Activated naive CD4-positive, alpha-beta T cell treated with anti-CD3 and anti-CD28 coated beads, Interleukin-2, amount 50 U/mL, for 72 hours (primary cell): ENCODE data around the gene BPIFA3. TPM values are rescaled to one million over a fixed set of nuclear protein-coding genes. Genes with fewer than 3 reads are reported as not detected.

Experiments used
- ATAC-seq, 2 donors: fragments of 150-1000 bp; cut with Tn5 transposase; 2 replicates each; pipeline ENCODE4 v1.10.0; 2021; ENCODE audit warnings: mild to moderate bottlenecking in 2 of 2, moderate library complexity in 2 of 2
- DNase-seq, 2 donors: peaks; one replicate each; pipeline ENCODE4 v3.0.0; 2021 to 2022; ENCODE audit warnings: low spot score in 2 of 2
- H3K27ac Mint-ChIP-seq, 2 donors: one replicate each; pipeline ENCODE4 v1.8.0; 2022; ENCODE audit warnings: mild to moderate bottlenecking in 2 of 2, mixed read lengths in 2 of 2
- H3K36me3 Mint-ChIP-seq, 2 donors: one replicate each; pipeline ENCODE4 v1.8.0; 2022; ENCODE audit warnings: mixed read lengths in 2 of 2
- H3K9me3 Mint-ChIP-seq, 2 donors: one replicate each; pipeline ENCODE4 v1.8.0; 2022; ENCODE audit warnings: mixed read lengths in 2 of 2
- total RNA-seq, 2 donors: library from RNA; stranded (reverse); gene quantifications; one replicate each; pipeline ENCODE4 v1.2.3, GENCODE V29; 2022

The BPIFA3 gene
- total RNA-seq, 2 donors from 2014 or later = not detected

- no peaks in the 10 kb centered on the region for H3K9me3 Mint-ChIP-seq
Observed at GRCh38 chr20:33199026-33199425, 18.1 kb upstream of the BPIFA3 start.

GRCh38 chr20:33202451-33202850 lies 14.7 kb upstream of the BPIFA3 start:
- Mint-ChIP-seq H3K9me3 (no peaks in the 10 kb centered on the region), H3K36me3 (no peaks in the 10 kb centered on the region), H3K27ac (no peak overlapping the region)
- no peak for DNase-seq
- ATAC-seq = no peak

More at GRCh38 chr20:33199026-33199425, 18.1 kb upstream of the BPIFA3 start:
- no peak overlapping the region for H3K27ac Mint-ChIP-seq
- ATAC-seq = no peak
- no peak for DNase-seq
- no peaks in the 10 kb centered on the region for H3K36me3 Mint-ChIP-seq

DNA sequence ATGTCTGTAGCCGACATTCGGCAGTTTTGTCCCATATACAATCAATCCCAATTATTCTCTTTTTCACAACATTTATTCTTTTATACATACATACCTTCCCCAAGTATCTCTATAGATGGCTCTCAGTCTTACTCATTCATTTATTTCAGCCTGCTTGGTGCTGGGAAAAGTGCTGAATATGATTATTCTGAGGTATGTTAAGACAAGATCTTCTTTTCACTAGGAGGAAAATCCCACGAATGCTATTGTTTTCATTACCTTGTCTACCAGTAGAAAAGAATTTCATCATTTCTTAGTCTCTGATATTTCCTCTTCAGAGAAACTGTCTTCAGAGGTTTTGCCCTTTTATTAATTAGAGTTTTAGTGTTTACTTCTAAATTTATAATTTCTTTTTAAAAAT lies 13.7 kb upstream of the BPIFA3 start:
- H3K27ac Mint-ChIP-seq = no peak overlapping the region
- no peak for ATAC-seq
- H3K36me3 Mint-ChIP-seq = no peaks in the 10 kb centered on the region
- DNase-seq = no peak
- no peaks in the 10 kb centered on the region for H3K9me3 Mint-ChIP-seq

DNA sequence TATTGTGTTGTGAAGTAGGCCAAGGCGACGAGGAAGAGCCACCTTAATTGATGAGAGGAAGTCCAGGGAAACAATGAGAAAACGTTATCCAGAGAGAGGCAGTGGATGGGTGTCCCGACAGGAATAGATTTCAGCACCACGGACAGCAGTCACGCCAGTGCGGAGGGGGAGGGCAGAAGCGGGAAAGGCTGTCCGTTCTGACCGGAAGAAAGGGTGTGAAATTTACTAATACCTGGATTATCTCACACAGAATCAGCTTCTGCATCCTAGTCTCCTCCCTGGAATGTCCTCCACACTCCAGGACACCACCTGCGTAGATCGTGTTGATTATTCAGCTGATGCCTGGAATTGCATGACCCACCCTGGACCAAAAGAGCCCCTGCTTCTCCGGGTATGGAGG lies 7.4 kb upstream of the BPIFA3 start:
- H3K27ac Mint-ChIP-seq = no peak overlapping the region
- no peaks in the 10 kb centered on the region for H3K36me3 Mint-ChIP-seq
- peak in 1 of 2 donors; percentile 52 for DNase-seq
- peaks cover 3 to 5% of the 10 kb centered on the region in 2 donors for H3K9me3 Mint-ChIP-seq
- no peak for ATAC-seq

- DNase-seq (no peak), ATAC-seq (no peak)
- Mint-ChIP-seq H3K36me3 (no peaks in the 10 kb centered on the region), H3K27ac (no peak overlapping the region), H3K9me3 (peaks cover 3 to 5% of the 10 kb centered on the region in 2 donors)
Observed at GRCh38 chr20:33210371-33210770, 6.8 kb upstream of the BPIFA3 start.

- Mint-ChIP-seq H3K27ac (no peak overlapping the region), H3K36me3 (no peaks in the 10 kb centered on the region), H3K9me3 (peaks cover 3 to 5% of the 10 kb centered on the region in 2 donors)
- DNase-seq = peak in 1 of 2 donors; percentile 16
- peak; percentile 37 to 52 for ATAC-seq
Observed at GRCh38 chr20:33211817-33212424, 5.2 kb upstream of the BPIFA3 start.

DNA sequence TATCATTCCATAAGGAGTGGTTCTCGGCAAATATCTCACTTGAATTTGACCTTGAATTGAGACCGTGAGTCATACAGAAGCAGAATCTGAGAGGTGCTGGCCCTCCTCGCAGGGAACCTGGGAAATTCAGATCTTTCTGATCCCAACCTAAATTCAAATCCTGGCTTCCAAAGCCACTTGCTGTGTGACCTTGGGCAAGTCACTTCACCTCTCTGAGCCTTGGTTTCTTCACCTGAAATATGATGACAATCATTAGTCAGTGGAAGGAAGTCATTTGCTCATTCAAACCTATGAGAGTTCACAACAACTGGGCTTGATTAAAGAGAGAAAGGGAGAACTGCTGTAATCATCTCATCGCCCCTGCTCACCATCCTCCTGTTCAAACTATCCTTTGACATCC lies 7.2 kb downstream of the BPIFA3 start:
- no peak for ATAC-seq

GRCh38 chr20:33229843-33230242 lies 12.7 kb downstream of the BPIFA3 start:
- Mint-ChIP-seq H3K27ac (no peak overlapping the region), H3K36me3 (no peaks in the 10 kb centered on the region), H3K9me3 (no peaks in the 10 kb centered on the region)
- ATAC-seq (peak; percentile 32 to 67), DNase-seq (no peak)

More for the DNA sequence above, 7.2 kb downstream of the BPIFA3 start:
- Mint-ChIP-seq H3K27ac (no peak overlapping the region), H3K36me3 (no peaks in the 10 kb centered on the region), H3K9me3 (no peaks in the 10 kb centered on the region)
- DNase-seq = no peak

DNA sequence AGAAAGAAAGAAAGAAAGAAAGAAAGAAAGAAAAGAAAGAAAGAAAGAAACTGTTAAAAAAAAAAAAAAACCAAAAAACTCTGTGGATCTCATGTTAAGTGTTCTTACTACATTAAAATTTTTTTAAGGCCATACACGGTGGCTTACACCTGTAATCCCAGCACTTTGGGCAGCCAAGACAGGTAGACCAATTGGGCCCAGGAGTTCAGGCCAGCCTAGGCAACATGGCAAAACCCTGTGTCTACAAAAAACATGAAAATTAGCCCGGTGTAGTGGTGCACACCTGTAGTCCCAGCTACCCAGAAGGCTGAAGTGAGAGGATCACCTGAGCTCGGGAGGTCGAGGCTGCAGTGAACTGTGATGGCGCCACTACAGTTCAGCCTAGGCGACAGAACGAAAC lies 14.1 kb downstream of the BPIFA3 start:
- no peak overlapping the region for H3K27ac Mint-ChIP-seq
- no peaks in the 10 kb centered on the region for H3K9me3 Mint-ChIP-seq
- DNase-seq = no peak
- ATAC-seq = no peak
- H3K36me3 Mint-ChIP-seq = no peaks in the 10 kb centered on the region

GRCh38 chr20:33232486-33233072 lies 15.4 kb downstream of the BPIFA3 start:
- ATAC-seq = no peak
- H3K9me3 Mint-ChIP-seq = no peaks in the 10 kb centered on the region
- H3K27ac Mint-ChIP-seq = peak overlapping the region in 1 of 2 donors; percentile 1
- DNase-seq = no peak
- no peaks in the 10 kb centered on the region for H3K36me3 Mint-ChIP-seq

- Mint-ChIP-seq H3K9me3 (no peaks in the 10 kb centered on the region), H3K27ac (peak overlapping the region in 1 of 2 donors; percentile 1), H3K36me3 (no peaks in the 10 kb centered on the region)
- no peak for ATAC-seq
- no peak for DNase-seq
Observed at GRCh38 chr20:33233129-33233774, 16.1 kb downstream of the BPIFA3 start.

GRCh38 chr20:33234050-33234449 lies 16.9 kb downstream of the BPIFA3 start:
- no peaks in the 10 kb centered on the region for H3K9me3 Mint-ChIP-seq
- DNase-seq (no peak), ATAC-seq (no peak)
- no peak overlapping the region for H3K27ac Mint-ChIP-seq
- no peaks in the 10 kb centered on the region for H3K36me3 Mint-ChIP-seq

DNA sequence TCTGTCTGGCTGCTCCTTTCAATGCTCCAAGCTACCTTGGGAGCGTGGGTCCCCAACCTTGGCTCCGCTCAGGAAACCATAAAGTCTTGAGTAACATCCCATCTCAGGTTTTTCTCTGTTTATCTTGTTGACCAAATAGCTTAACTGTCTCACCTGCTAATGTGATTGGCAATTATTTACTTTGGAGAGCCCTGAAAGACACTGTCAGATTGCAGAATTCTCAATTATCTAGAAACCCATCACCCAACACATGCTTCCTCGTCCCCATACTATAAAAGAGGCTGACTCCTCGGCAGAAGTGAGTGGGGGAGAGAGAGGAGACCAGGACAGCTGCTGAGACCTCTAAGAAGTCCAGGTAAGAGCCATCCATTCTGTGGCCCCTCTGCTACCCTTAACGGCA lies 18.5 kb downstream of the BPIFA3 start, which contains the start of gene BPIFA1:
TSS of gene BPIFA1 (plus strand) at position 301 of the 400 bp plus-strand sequence. CDS start 1,716 bp downstream, outside the sequence.
- ATAC-seq (no peak), DNase-seq (no peak)
- Mint-ChIP-seq H3K9me3 (no peaks in the 10 kb centered on the region), H3K27ac (no peak within 1 kb of the TSS), H3K36me3 (no peaks in the 10 kb centered on the region)

DNA sequence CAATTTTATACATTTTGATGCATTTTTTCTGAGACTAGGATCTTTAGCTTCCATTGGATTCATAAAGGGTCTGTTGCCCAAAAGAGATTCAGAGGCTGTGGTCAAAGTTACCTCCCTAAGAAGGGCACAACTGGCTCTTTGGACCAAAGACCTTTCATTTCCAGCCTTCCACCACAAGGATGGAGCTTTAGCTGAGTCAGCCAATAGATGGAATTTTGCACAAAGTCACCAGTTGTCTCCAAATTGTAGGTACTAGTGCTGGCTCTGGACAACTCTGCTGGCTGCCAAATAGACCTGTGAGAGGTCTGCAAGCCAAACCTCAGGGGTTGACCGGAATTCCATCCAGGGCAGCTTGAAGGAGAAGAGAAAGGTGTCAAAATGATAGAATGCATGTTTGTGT lies 19.2 kb downstream of the BPIFA3 start:
- DNase-seq (no peak), ATAC-seq (no peak)
- Mint-ChIP-seq H3K27ac (no peak overlapping the region), H3K36me3 (no peaks in the 10 kb centered on the region), H3K9me3 (no peaks in the 10 kb centered on the region)

DNA sequence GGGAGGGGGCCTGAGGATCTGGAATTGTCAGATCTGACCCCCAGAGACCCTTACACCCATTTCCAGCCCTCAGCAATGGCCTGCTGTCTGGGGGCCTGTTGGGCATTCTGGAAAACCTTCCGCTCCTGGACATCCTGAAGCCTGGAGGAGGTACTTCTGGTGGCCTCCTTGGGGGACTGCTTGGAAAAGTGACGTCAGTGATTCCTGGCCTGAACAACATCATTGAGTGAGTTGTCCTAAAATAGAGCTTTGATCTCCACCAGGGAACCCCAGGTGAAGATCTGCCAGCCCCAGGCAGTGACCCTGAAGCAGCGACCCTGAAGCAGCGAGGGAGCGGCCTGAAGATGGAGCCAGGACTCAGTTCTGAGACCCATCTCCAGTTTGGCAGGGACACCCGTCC lies 20.8 kb downstream of the BPIFA3 start:
- DNase-seq (no peak), ATAC-seq (no peak)
- no peaks in the 10 kb centered on the region for H3K9me3 Mint-ChIP-seq
- no peak overlapping the region for H3K27ac Mint-ChIP-seq
- H3K36me3 Mint-ChIP-seq = no peaks in the 10 kb centered on the region

GRCh38 chr20:33239418-33239817 lies 22.3 kb downstream of the BPIFA3 start:
- Mint-ChIP-seq H3K9me3 (no peaks in the 10 kb centered on the region), H3K27ac (no peak overlapping the region), H3K36me3 (no peaks in the 10 kb centered on the region)
- DNase-seq (no peak), ATAC-seq (no peak)

GRCh38 chr20:33239979-33240736 lies 23.0 kb downstream of the BPIFA3 start:
- DNase-seq (no peak), ATAC-seq (no peak)
- Mint-ChIP-seq H3K36me3 (no peaks in the 10 kb centered on the region), H3K27ac (no peak overlapping the region), H3K9me3 (no peaks in the 10 kb centered on the region)
